ENCODE data around the gene GZMM. TPM values are rescaled to one million over a fixed set of nuclear protein-coding genes. Genes with fewer than 3 reads are reported as not detected.
A peak's percentile ranks its signal among the peaks of the same experiment; 100 is the strongest.

Gene GZMM
- total RNA-seq, 6 experiments from 2014 or later, result 0.59 to 0.95 (median 0.74) TPM; not detected in 3

GRCh38 chr19:572140-572742, 28.4 kb downstream of the GZMM start, which contains the start of gene BSG:
Gene BSG (plus strand): TSS chr19:572596. CDS start chr19:572635, 39 bp downstream.
- Histone ChIP-seq H3K4me1 (peaks cover 0 to 38% (median 14%) of the 10 kb centered on the region in 4 donors), H3K27ac (peak within 1 kb of the TSS; percentile 74 to 90 (median 77))

DNA sequence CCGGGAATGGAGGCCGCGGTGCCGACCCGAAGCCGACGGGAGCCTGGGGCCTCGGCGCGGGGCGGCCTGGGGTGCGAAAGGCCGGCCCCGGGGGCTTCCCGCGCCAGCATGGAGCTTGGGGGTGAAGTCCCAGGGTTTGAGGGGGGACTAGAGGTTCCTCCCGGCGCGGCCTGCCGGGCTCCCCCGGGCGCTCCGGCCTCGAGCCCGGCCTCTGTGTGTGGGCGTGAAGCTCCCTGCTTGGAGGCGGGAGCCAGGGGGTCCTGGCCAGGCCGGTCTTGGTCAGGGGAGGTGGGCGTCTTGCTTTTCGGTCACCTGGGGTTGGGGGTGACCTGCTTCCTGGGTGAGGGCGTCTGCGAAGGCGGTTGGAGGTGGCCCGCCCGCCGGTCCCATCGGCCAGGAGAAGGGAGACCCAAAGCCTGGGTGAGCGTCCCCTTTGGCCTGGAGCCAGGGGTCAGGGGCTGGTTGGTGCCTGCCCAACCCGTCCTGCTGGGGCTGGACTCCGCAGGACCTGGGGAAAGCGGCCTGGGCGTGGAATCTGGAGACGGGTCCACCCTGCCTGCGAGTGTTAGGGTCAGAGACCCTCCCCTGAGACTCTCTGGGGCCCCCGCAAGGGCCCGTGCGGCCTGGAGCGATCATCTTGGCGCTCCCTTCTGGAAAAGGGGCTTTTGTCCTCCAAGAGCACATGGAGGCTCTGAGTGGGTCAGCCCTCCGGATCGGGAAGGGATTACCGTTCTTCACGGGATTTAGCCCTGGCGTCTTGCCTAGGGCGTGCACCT, 29.1 kb downstream of the GZMM start:
- Histone ChIP-seq H3K9me3 (no peaks in the 10 kb centered on the region), H3K4me3 (peak overlapping the region; percentile 95 to 98 (median 97)), H3K4me1 (peaks cover 0 to 38% (median 14%) of the 10 kb centered on the region in 4 donors), H3K27me3 (no peaks in the 10 kb centered on the region), H3K27ac (peak overlapping the region; percentile 74 to 90 (median 76)), H3K36me3 (no peaks in the 10 kb centered on the region)
- peak; percentile 2 to 17 (median 6) for ATAC-seq
- WGBS (ENCODE audit: insufficient coverage, low coverage, low lambda C conversion rate, missing lambda C conversion rate), result 0% methylated on average over 6 of the region's 55 CpGs
- TF ChIP-seq POLR2A (IDR thresholded peaks at IDR 0.05) (no peak), CTCF (IDR thresholded peaks at IDR 0.05) (no peak)
- peak; percentile 67 to 77 (median 77) for DNase-seq
- intact Hi-C loops (cut with DNase I), result no loop called here

More at GRCh38 chr19:572140-572742, 28.4 kb downstream of the GZMM start, which contains the start of gene BSG:
- Histone ChIP-seq H3K9me3 (no peaks in the 10 kb centered on the region), H3K27me3 (no peaks in the 10 kb centered on the region), H3K36me3 (no peaks in the 10 kb centered on the region), H3K4me3 (peak within 1 kb of the TSS; percentile 95 to 98 (median 97))
- TF ChIP-seq CTCF (IDR thresholded peaks at IDR 0.05), result no peak
- TF ChIP-seq POLR2A (IDR thresholded peaks at IDR 0.05), result peak; percentile 99
- DNase-seq (peak; percentile 99), ATAC-seq (peak; percentile 78 to 93 (median 84))
- intact Hi-C loops (cut with DNase I), result no loop called here
- WGBS (ENCODE audit: insufficient coverage, low coverage, low lambda C conversion rate, missing lambda C conversion rate), result under 1% methylated on average over 24 of the region's 79 CpGs

- TF ChIP-seq POLR2A (IDR thresholded peaks at IDR 0.05), result no peak
- no peak for TF ChIP-seq CTCF (IDR thresholded peaks at IDR 0.05)
- no peaks in the 10 kb centered on the region for H3K36me3 ChIP-seq
- H3K4me1 ChIP-seq, result peaks cover 0 to 38% (median 14%) of the 10 kb centered on the region in 4 donors
- peak overlapping the region; percentile 74 to 90 (median 76) for H3K27ac ChIP-seq
- DNase-seq (no peak), ATAC-seq (no peak)
- no peaks in the 10 kb centered on the region for H3K27me3 ChIP-seq
- intact Hi-C loops (cut with DNase I), result no loop called here
- WGBS (ENCODE audit: insufficient coverage, low coverage, low lambda C conversion rate, missing lambda C conversion rate), result 6% methylated on average over 8 of the region's 15 CpGs
- H3K9me3 ChIP-seq, result no peaks in the 10 kb centered on the region
- peak overlapping the region; percentile 95 to 98 (median 97) for H3K4me3 ChIP-seq
Measured at GRCh38 chr19:573519-573825, 29.6 kb downstream of the GZMM start.

- Histone ChIP-seq H3K4me1 (peaks cover 0 to 38% (median 14%) of the 10 kb centered on the region in 4 donors), H3K27me3 (no peaks in the 10 kb centered on the region), H3K4me3 (peak overlapping the region; percentile 31 to 97 (median 35)), H3K9me3 (no peaks in the 10 kb centered on the region), H3K36me3 (peaks cover 0 to 5% (median 0%) of the 10 kb centered on the region in 4 donors), H3K27ac (peak overlapping the region in 1 of 3 donors; percentile 37)
- 10% methylated on average over 7 of the region's 32 CpGs for WGBS (ENCODE audit: insufficient coverage, low coverage, low lambda C conversion rate, missing lambda C conversion rate)
- ATAC-seq (peak; percentile 43 to 59 (median 56)), DNase-seq (peak; percentile 67 to 82 (median 73))
- intact Hi-C loops (cut with DNase I), result no loop called here
- no peak for TF ChIP-seq CTCF (IDR thresholded peaks at IDR 0.05)
- TF ChIP-seq POLR2A (IDR thresholded peaks at IDR 0.05), result peak; percentile 37
Measured at GRCh38 chr19:574658-575526, 31.0 kb downstream of the GZMM start.

Measured in right lobe of liver (tissue), 6 donors.